ENCODE measurements around the gene STX4. TPM values are rescaled to one million over a fixed set of nuclear protein-coding genes. Genes with fewer than 3 reads are reported as not detected.
A peak's percentile ranks its signal among the peaks of the same experiment; 100 is the strongest.

STX4 gene
- total and polyA plus RNA-seq, 9 of the 15 experiments (the other 6 are each of a cell fraction or from before 2014, with no cell fraction given), result 3.2 to 48.0 (median 21.5) TPM

DNA sequence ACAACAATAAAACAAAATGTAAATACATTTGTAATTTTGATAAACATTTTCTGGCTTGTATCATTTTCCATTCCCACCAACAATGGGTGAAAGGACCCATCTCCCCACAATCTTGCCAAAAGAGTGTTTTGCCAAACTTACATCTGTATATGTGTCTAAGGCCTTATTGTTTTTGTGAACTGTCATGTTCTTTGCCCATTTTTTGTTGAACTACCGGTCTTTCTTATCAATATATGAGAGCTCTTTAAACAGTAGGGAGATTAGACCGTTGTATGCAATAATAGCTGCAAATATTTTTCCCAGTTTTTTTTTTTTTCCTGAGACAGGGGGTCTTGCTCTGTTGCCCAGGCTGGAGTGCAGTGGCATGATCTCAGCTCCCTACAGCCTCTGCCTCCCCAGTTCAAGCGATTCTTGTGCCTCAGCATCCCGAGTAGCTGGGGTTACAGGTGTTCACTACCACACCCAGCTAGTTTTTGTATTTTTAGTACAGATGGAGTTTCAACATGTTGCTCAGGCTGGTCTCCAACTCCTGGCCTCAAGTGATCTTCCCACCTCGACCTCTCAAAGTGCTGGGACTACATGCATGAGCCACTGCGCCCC, 9.6 kb upstream of the STX4 start:
- no peak overlapping the region for H2AFZ ChIP-seq (ENCODE audit: low read depth, low read length)
- DNase-seq (ENCODE audit: extremely low read depth in 1 of 4, low spot score in 3 of 4) (no peak), FAIRE-seq (no peak), ATAC-seq (no peak)
- ChIA-PET CTCF (ENCODE audit: low intra/inter-chr PET ratio) (no interaction called here), POLR2A (interaction anchor here (0.6 to 2.7 kb wide), 5 partner anchors 67 to 452 kb away, joined by 3 to 8 read pairs (median 3); partner anchors contain the start of genes FUS and PYCARD)
- TF ChIP-seq ZNF121 (CRISPR knock-in tag; conservative IDR thresholded peaks at IDR 0.05) (0 out of 2 replicates have a peak, but pooled peaks have one; percentile 47), MTA3 (IDR thresholded peaks at IDR 0.05; ENCODE audit: borderline replicate concordance) (no peak), ZNF184 (CRISPR knock-in tag; IDR thresholded peaks at IDR 0.05) (no peak)
- no peak overlapping the region for H3K4me3 ChIP-seq
- no peaks in the 10 kb centered on the region for H4K20me1 ChIP-seq (replicated peaks; ENCODE audit: control insufficient read depth, insufficient read depth, low read length)
- H3K27ac ChIP-seq (ENCODE audit: extremely low read depth, low read depth, low read length), result no peak overlapping the region
- 47% methylated on average over 6 of the region's 6 CpGs for WGBS (ENCODE audit: insufficient coverage, low coverage, missing lambda C conversion rate)
- BruUV-seq (replicated peaks), result no TSS peak
- no peaks in the 10 kb centered on the region for H3K27me3 ChIP-seq (ENCODE audit: control insufficient read depth in 2 of 2, insufficient read depth in 2 of 2, low read length in 2 of 2)
- H3K4me2 ChIP-seq (ENCODE audit: insufficient read depth, low read length), result no peak overlapping the region
- peaks cover 10 to 13% of the 10 kb centered on the region in 2 experiments; a peak in 3 of 5 replicates for H3K4me1 ChIP-seq (replicated peaks in 1 of 2; ENCODE audit: control insufficient read depth in 2 of 2, insufficient read depth in 2 of 2, low read length in 2 of 2)
- in situ Hi-C loops (cut with MboI) (no loop called here), intact Hi-C loops (cut with micrococcal nuclease) (no loop called here)
- no peaks in the 10 kb centered on the region for H3K36me3 ChIP-seq (ENCODE audit: control insufficient read depth, insufficient read depth, low read length)
- H3K9me1 ChIP-seq (ENCODE audit: control insufficient read depth, insufficient read depth, low read length), result no peaks in the 10 kb centered on the region
- H3K79me2 ChIP-seq (ENCODE audit: control insufficient read depth, insufficient read depth, low read length), result no peaks in the 10 kb centered on the region
- H3K9me3 ChIP-seq (replicated peaks; ENCODE audit: control insufficient read depth, insufficient read depth, low read depth, low read length), result no peaks in the 10 kb centered on the region
- H3K9ac ChIP-seq (ENCODE audit: insufficient read depth in 1 of 2, low read depth in 2 of 2, low read length in 2 of 2), result no peak overlapping the region

DNA sequence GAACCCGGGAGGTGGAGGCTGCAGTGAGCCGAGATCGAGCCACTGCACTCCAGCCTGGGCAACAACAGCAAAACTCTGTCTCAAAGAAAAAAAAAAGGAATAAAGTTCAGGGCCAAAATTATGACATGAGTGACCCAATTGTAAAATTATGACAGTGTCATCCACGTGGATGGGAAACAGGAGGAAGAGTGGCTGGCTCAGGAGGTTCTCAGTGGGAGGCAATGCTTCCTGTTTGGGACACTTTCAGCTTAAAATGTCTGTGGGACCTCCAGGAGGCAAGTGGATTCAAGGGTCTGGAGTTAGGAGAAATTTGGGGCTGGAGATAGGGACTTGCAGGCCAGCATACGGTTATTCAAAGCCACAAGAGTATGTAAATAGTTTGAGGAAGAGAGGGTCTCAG, 8.0 kb upstream of the STX4 start:
- H3K9ac ChIP-seq (ENCODE audit: insufficient read depth in 1 of 2, low read depth in 2 of 2, low read length in 2 of 2), result peak overlapping the region in 1 of 2 experiments; percentile 5; a peak in 1 of 4 replicates
- no peaks in the 10 kb centered on the region for H3K79me2 ChIP-seq (ENCODE audit: control insufficient read depth, insufficient read depth, low read length)
- no peaks in the 10 kb centered on the region for H3K9me3 ChIP-seq (replicated peaks; ENCODE audit: control insufficient read depth, insufficient read depth, low read depth, low read length)
- 74% methylated on average over 4 of the region's 5 CpGs for WGBS (ENCODE audit: insufficient coverage, low coverage, missing lambda C conversion rate)
- peak overlapping the region; percentile 20; the same call in 1 of the 2 replicates for H2AFZ ChIP-seq (ENCODE audit: low read depth, low read length)
- intact Hi-C loops (cut with micrococcal nuclease), result no loop called here
- FAIRE-seq (no peak), ATAC-seq (no peak), DNase-seq (ENCODE audit: extremely low read depth in 1 of 4, low spot score in 3 of 4) (no peak)
- H3K4me3 ChIP-seq, result no peak overlapping the region
- no peaks in the 10 kb centered on the region for H4K20me1 ChIP-seq (replicated peaks; ENCODE audit: control insufficient read depth, insufficient read depth, low read length)
- no peak overlapping the region for H3K27ac ChIP-seq (ENCODE audit: extremely low read depth, low read depth, low read length)
- peaks cover 2% of the 10 kb centered on the region for H3K9me1 ChIP-seq (ENCODE audit: control insufficient read depth, insufficient read depth, low read length)
- no peaks in the 10 kb centered on the region for H3K36me3 ChIP-seq (ENCODE audit: control insufficient read depth, insufficient read depth, low read length)
- BruUV-seq (replicated peaks), result no TSS peak
- CTCF ChIA-PET (ENCODE audit: low intra/inter-chr PET ratio), result no interaction called here
- peaks cover 10 to 13% of the 10 kb centered on the region in 2 experiments; a peak in 3 of 5 replicates for H3K4me1 ChIP-seq (replicated peaks in 1 of 2; ENCODE audit: control insufficient read depth in 2 of 2, insufficient read depth in 2 of 2, low read length in 2 of 2)
- in situ Hi-C loops (cut with MboI), result no loop called here
- H3K27me3 ChIP-seq (ENCODE audit: control insufficient read depth in 2 of 2, insufficient read depth in 2 of 2, low read length in 2 of 2), result no peaks in the 10 kb centered on the region
- H3K4me2 ChIP-seq (ENCODE audit: insufficient read depth, low read length), result no peak overlapping the region
- POLR2A ChIA-PET, result interaction anchor here (0.6 kb wide), 1 partner anchor 29 kb away, joined by 3 read pairs; no protein-coding TSS in a partner anchor
- no peak for TF ChIP-seq EWSR1 (IDR thresholded peaks at IDR 0.05; ENCODE audit: borderline replicate concordance, low read depth, partially characterized antibody)
- no peak for TF ChIP-seq SUPT5H (IDR thresholded peaks at IDR 0.05)
- no peak for TF ChIP-seq MIER1 (IDR thresholded peaks at IDR 0.05; ENCODE audit: low read depth)
- TF ChIP-seq YY1 (IDR thresholded peaks at IDR 0.05; ENCODE audit: borderline replicate concordance in 1 of 3, control insufficient read depth in 1 of 3, extremely low read depth in 1 of 3, insufficient read depth in 3 of 3, insufficient read length in 1 of 3, insufficient replicate concordance in 2 of 3, low read depth in 1 of 3, low read length in 2 of 3), result no peak
- TF ChIP-seq, protein P1, sequence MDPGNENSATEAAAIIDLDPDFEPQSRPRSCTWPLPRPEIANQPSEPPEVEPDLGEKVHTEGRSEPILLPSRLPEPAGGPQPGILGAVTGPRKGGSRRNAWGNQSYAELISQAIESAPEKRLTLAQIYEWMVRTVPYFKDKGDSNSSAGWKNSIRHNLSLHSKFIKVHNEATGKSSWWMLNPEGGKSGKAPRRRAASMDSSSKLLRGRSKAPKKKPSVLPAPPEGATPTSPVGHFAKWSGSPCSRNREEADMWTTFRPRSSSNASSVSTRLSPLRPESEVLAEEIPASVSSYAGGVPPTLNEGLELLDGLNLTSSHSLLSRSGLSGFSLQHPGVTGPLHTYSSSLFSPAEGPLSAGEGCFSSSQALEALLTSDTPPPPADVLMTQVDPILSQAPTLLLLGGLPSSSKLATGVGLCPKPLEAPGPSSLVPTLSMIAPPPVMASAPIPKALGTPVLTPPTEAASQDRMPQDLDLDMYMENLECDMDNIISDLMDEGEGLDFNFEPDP (CRISPR knock-in tag; IDR thresholded peaks at IDR 0.05), result no peak
- no peak for TF ChIP-seq KLF10 (CRISPR knock-in tag; IDR thresholded peaks at IDR 0.05)
- TF ChIP-seq, protein P2, sequence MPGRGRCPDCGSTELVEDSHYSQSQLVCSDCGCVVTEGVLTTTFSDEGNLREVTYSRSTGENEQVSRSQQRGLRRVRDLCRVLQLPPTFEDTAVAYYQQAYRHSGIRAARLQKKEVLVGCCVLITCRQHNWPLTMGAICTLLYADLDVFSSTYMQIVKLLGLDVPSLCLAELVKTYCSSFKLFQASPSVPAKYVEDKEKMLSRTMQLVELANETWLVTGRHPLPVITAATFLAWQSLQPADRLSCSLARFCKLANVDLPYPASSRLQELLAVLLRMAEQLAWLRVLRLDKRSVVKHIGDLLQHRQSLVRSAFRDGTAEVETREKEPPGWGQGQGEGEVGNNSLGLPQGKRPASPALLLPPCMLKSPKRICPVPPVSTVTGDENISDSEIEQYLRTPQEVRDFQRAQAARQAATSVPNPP (IDR thresholded peaks at IDR 0.05; ENCODE audit: borderline replicate concordance, insufficient read depth, insufficient read length), result no peak
- no peak for TF ChIP-seq ZNF197 (CRISPR knock-in tag; IDR thresholded peaks at IDR 0.05; ENCODE audit: low read depth)
- TF ChIP-seq, protein P3, sequence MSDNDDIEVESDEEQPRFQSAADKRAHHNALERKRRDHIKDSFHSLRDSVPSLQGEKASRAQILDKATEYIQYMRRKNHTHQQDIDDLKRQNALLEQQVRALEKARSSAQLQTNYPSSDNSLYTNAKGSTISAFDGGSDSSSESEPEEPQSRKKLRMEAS (CRISPR knock-in tag; IDR thresholded peaks at IDR 0.05), result no peak

Measured in K562 (cell line).